ENCODE measurements around the gene CMSS1.

The CMSS1 gene

DNA sequence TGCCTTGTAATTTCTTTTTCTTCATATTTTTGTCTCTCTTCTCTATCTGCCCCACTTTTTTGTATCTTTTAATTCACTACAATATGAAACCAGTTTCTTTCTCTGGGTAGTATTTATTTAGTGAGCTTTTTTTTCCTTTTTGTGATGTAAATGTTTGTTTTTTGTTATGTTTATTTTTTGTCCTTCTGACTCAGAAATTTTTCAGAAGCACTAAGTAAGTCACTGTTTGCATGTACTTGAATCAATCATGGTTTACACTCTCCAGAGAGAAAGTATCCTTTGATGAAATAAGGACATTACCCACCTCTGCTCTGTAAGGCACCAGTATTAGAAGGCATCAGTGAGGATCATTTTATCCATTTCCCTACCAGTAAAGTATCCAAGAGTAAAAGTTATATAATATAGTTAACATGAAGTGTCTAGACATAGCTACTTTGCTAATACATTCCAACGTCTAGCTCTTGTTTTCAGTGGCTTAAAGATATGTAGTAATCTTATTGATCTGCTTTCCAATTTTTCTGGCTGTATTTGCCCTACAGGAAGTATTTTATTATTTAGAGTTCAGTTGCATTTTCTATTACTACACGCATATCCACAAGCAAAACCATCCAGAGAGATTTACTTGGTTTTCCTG, 271.2 kb downstream of the CMSS1 start:
- TF ChIP-seq EZH2phosphoT487 (IDR thresholded peaks at IDR 0.05; ENCODE audit: borderline replicate concordance) = no peak
- TF ChIP-seq, protein P1, sequence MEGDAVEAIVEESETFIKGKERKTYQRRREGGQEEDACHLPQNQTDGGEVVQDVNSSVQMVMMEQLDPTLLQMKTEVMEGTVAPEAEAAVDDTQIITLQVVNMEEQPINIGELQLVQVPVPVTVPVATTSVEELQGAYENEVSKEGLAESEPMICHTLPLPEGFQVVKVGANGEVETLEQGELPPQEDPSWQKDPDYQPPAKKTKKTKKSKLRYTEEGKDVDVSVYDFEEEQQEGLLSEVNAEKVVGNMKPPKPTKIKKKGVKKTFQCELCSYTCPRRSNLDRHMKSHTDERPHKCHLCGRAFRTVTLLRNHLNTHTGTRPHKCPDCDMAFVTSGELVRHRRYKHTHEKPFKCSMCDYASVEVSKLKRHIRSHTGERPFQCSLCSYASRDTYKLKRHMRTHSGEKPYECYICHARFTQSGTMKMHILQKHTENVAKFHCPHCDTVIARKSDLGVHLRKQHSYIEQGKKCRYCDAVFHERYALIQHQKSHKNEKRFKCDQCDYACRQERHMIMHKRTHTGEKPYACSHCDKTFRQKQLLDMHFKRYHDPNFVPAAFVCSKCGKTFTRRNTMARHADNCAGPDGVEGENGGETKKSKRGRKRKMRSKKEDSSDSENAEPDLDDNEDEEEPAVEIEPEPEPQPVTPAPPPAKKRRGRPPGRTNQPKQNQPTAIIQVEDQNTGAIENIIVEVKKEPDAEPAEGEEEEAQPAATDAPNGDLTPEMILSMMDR (conservative IDR thresholded peaks at IDR 0.05; ENCODE audit: low read length) = no peak
- no peaks in the 10 kb centered on the region for H3K9me2 ChIP-seq (replicated peaks; ENCODE audit: low read depth, low read length)
- no peaks in the 10 kb centered on the region for H3K36me3 ChIP-seq (ENCODE audit: insufficient read depth, low read length)
- H3K9me3 ChIP-seq (ENCODE audit: insufficient read depth, low read depth, low read length) = no peaks in the 10 kb centered on the region
- peaks cover 13% of the 10 kb centered on the region for H3K4me1 ChIP-seq (ENCODE audit: insufficient read depth, low read length, poor library complexity, severe bottlenecking)
- H3F3A ChIP-seq (ENCODE audit: low read depth) = no peaks in the 10 kb centered on the region
- H3K4me2 ChIP-seq (ENCODE audit: low read depth, low read length, poor library complexity, severe bottlenecking) = no peak overlapping the region
- H3K27me3 ChIP-seq (ENCODE audit: insufficient read depth, low read length, poor library complexity, severe bottlenecking) = no peaks in the 10 kb centered on the region
- H3K4me3 ChIP-seq (ENCODE audit: low read length, poor library complexity, severe bottlenecking) = no peak overlapping the region
- no peaks in the 10 kb centered on the region for H3K79me2 ChIP-seq (ENCODE audit: insufficient read depth, low read length)
- no peak overlapping the region for H2AFZ ChIP-seq (ENCODE audit: low read length)
- H3K9ac ChIP-seq (ENCODE audit: low read depth, low read length, poor library complexity, severe bottlenecking) = no peak overlapping the region
- no peaks in the 10 kb centered on the region for H4K20me1 ChIP-seq (ENCODE audit: insufficient read depth, low read length, poor library complexity, severe bottlenecking)

DNA sequence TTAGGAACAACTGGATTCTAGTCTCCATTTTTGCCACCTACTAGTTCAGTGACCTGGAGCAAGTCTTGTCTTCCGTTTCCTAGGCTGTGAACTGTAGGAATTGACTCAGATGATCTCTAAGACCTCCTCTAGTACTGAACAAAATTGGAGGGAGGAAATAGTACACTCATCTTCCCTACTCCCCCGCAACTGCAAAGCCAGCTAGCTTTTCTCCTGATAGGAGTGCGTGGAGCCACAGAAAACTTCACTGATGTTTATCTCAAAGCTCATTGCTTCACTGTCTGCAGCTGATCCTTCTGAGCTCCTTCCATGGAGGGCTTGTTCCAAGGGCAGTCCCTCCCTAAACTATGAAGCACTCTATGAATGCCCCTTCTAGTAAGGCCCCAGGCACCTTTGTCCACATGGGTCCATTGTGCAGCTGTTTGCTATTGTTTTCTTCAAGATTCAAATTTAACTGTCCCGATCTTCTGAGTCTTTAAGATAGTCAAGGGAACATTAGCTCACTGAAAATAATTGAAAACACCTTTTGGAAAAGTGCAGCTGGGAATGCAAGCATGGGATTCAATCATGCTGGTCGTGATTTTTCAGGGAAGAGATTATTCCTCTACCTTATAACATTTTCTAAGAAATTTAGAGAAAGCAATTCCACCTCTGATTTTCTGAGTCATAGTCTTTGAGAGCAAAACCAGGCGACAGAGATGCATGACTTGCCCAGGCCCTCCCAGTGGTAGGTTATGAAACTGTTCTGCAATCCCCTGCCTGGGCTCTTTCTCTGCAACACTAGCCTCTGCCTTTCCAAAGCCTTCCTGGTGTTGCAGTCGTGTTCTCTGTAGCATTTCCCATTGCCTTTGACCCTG, 272.4 kb downstream of the CMSS1 start:
- Histone ChIP-seq H3K36me3 (ENCODE audit: insufficient read depth, low read length) (no peaks in the 10 kb centered on the region), H3K4me3 (ENCODE audit: low read length, poor library complexity, severe bottlenecking) (no peak overlapping the region), H3K27me3 (ENCODE audit: insufficient read depth, low read length, poor library complexity, severe bottlenecking) (no peaks in the 10 kb centered on the region), H2AFZ (ENCODE audit: low read length) (no peak overlapping the region), H3K79me2 (ENCODE audit: insufficient read depth, low read length) (no peaks in the 10 kb centered on the region), H4K20me1 (ENCODE audit: insufficient read depth, low read length, poor library complexity, severe bottlenecking) (no peaks in the 10 kb centered on the region), H3K9ac (ENCODE audit: low read depth, low read length, poor library complexity, severe bottlenecking) (no peak overlapping the region), H3K9me3 (ENCODE audit: insufficient read depth, low read depth, low read length) (no peaks in the 10 kb centered on the region), H3K9me2 (replicated peaks; ENCODE audit: low read depth, low read length) (no peaks in the 10 kb centered on the region), H3F3A (ENCODE audit: low read depth) (no peaks in the 10 kb centered on the region), H3K4me2 (ENCODE audit: low read depth, low read length, poor library complexity, severe bottlenecking) (no peak overlapping the region), H3K4me1 (ENCODE audit: insufficient read depth, low read length, poor library complexity, severe bottlenecking) (peaks cover 13% of the 10 kb centered on the region)
- no peak for TF ChIP-seq EZH2phosphoT487 (IDR thresholded peaks at IDR 0.05; ENCODE audit: borderline replicate concordance)
- TF ChIP-seq, protein P1 (conservative IDR thresholded peaks at IDR 0.05; ENCODE audit: low read length) = peak; percentile 66

DNA sequence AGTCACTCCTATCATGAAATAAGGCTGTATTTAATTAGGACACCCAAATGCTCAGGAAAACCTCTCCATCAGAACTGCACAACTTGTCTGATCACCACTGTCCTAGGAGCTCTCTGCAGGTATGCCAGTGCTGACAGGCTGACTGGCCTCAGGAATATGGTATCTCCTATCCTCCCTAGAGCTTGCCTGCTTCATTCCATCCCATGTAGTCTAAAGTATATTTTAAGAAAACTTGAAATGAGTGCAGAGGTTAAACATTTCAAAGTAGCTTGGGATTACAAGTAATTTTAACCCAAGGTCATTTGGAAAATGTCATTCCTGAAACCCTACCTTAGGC, 273.0 kb downstream of the CMSS1 start:
- no peaks in the 10 kb centered on the region for H3K9me3 ChIP-seq (ENCODE audit: insufficient read depth, low read depth, low read length)
- no peaks in the 10 kb centered on the region for H3K79me2 ChIP-seq (ENCODE audit: insufficient read depth, low read length)
- no peaks in the 10 kb centered on the region for H3K36me3 ChIP-seq (ENCODE audit: insufficient read depth, low read length)
- H4K20me1 ChIP-seq (ENCODE audit: insufficient read depth, low read length, poor library complexity, severe bottlenecking) = no peaks in the 10 kb centered on the region
- H3K4me3 ChIP-seq (ENCODE audit: low read length, poor library complexity, severe bottlenecking) = no peak overlapping the region
- no peak overlapping the region for H3K9ac ChIP-seq (ENCODE audit: low read depth, low read length, poor library complexity, severe bottlenecking)
- no peak overlapping the region for H3K4me2 ChIP-seq (ENCODE audit: low read depth, low read length, poor library complexity, severe bottlenecking)
- no peaks in the 10 kb centered on the region for H3K9me2 ChIP-seq (replicated peaks; ENCODE audit: low read depth, low read length)
- H3K27me3 ChIP-seq (ENCODE audit: insufficient read depth, low read length, poor library complexity, severe bottlenecking) = no peaks in the 10 kb centered on the region
- no peak overlapping the region for H2AFZ ChIP-seq (ENCODE audit: low read length)
- TF ChIP-seq, protein P1 (conservative IDR thresholded peaks at IDR 0.05; ENCODE audit: low read length) = no peak; the same call in none of the 2 replicates
- no peak for TF ChIP-seq EZH2phosphoT487 (IDR thresholded peaks at IDR 0.05; ENCODE audit: borderline replicate concordance)
- H3F3A ChIP-seq (ENCODE audit: low read depth) = no peaks in the 10 kb centered on the region
- H3K4me1 ChIP-seq (ENCODE audit: insufficient read depth, low read length, poor library complexity, severe bottlenecking) = peaks cover 13% of the 10 kb centered on the region

Data from Loucy (cell line).